HepG2 (cell line): ENCODE measurements around the gene RGL3. TPM values are rescaled to one million over a fixed set of nuclear protein-coding genes. Genes with fewer than 3 reads are reported as not detected.

Source experiments
- BORCS8-MEF2B ChIP-seq: sonication (generic); formaldehyde crosslinking; IDR thresholded peaks from 2 replicates; pipeline ENCODE4 v1.8.0; 2022; ENCODE audit warnings: mild to moderate bottlenecking, missing genetic modification reagents
- CENPX ChIP-seq: sonication (generic); formaldehyde crosslinking; IDR thresholded peaks from 2 replicates; pipeline ENCODE4 v1.9.0; 2021; ENCODE audit warnings: mild to moderate bottlenecking, missing genetic modification reagents, moderate library complexity
- GTF2F1 ChIP-seq: fragments of 150-350 bp; IDR thresholded peaks from 2 replicates; pipeline ENCODE4 v1.6.1; 2014; ENCODE audit warnings: low read length
- NFE2L2 ChIP-seq: fragments of 150-350 bp; IDR thresholded peaks from 2 replicates; pipeline ENCODE4 v1.6.1; 2014; ENCODE audit warnings: low read length
- RFXAP ChIP-seq: sonication (generic); formaldehyde crosslinking; IDR thresholded peaks from 2 replicates; pipeline ENCODE4 v1.4.0; 2020; ENCODE audit warnings: missing genetic modification reagents, borderline replicate concordance
- SNAPC5 ChIP-seq: sonication (generic); formaldehyde crosslinking; IDR thresholded peaks from 2 replicates; pipeline ENCODE4 v1.8.1; 2023; ENCODE audit warnings: mild to moderate bottlenecking, missing genetic modification reagents, borderline replicate concordance
- SOX13 ChIP-seq, 3 experiments: fragments of 450-650 bp in 1 of 3; sonication (generic) in 1 of 3; formaldehyde crosslinking in 1 of 3; IDR thresholded peaks in 2 of 3; conservative IDR thresholded peaks in 1 of 3; 2 replicates each; pipeline versions ENCODE4 v1.5.0 to v1.6.1; 2016 to 2020; ENCODE audit warnings: antibody characterized with exemption in 1 of 3, mild to moderate bottlenecking in 1 of 3, missing compliant biosample characterization in 1 of 3, missing genetic modification reagents in 1 of 3, moderate library complexity in 1 of 3
- SUZ12 ChIP-seq: fragments of 150-350 bp; IDR thresholded peaks from 2 replicates; pipeline ENCODE4 v1.6.1; 2014; ENCODE audit warnings: low read depth, low read length
- TGIF2 ChIP-seq: IDR thresholded peaks from 2 replicates; pipeline ENCODE4 v1.6.1; 2016; ENCODE audit warnings: control low read depth, missing compliant biosample characterization
- ZBTB14 ChIP-seq: sonication (generic); formaldehyde crosslinking; IDR thresholded peaks from 2 replicates; pipeline ENCODE4 v1.4.0; 2020; ENCODE audit warnings: missing genetic modification reagents
- ZFY ChIP-seq: sonication (generic); formaldehyde crosslinking; IDR thresholded peaks from 2 replicates; pipeline ENCODE4 v1.4.0; 2020; ENCODE audit warnings: missing genetic modification reagents
- ZNF205 ChIP-seq: IDR thresholded peaks from 2 replicates; pipeline ENCODE4 v1.6.1; 2018; ENCODE audit warnings: missing biosample characterization, missing genetic modification reagents
- ZNF207 ChIP-seq: fragments of 450-650 bp; IDR thresholded peaks from 2 replicates; pipeline ENCODE4 v1.6.1; 2016; ENCODE audit warnings: antibody characterized with exemption, borderline replicate concordance
- ZNF367 ChIP-seq: sonication (generic); formaldehyde crosslinking; IDR thresholded peaks from 2 replicates; pipeline ENCODE4 v1.4.0; 2020; ENCODE audit warnings: missing genetic modification reagents, borderline replicate concordance
- ZNF501 ChIP-seq: sonication (generic); formaldehyde crosslinking; IDR thresholded peaks from 2 replicates; pipeline ENCODE4 v1.5.1; 2020; ENCODE audit warnings: mild to moderate bottlenecking, moderate library complexity, missing genetic modification reagents
- ZNF777 ChIP-seq: sonication (generic); formaldehyde crosslinking; IDR thresholded peaks from 2 replicates; pipeline ENCODE4 v1.4.0; 2020; ENCODE audit warnings: missing genetic modification reagents
- ZSCAN30 ChIP-seq: sonication (generic); formaldehyde crosslinking; IDR thresholded peaks from 2 replicates; pipeline ENCODE4 v1.5.0; 2020; ENCODE audit warnings: mild to moderate bottlenecking, missing genetic modification reagents
- polyA plus RNA-seq, 8 experiments: library from polyadenylated mRNA; depleted of rRNA in 3 of 8; stranded (reverse) in 7 of 8; unstranded in 1 of 8; fragments of >200 nt; fragmentation: Illumina TruSeq in 4 of 8; extraction: Trizol in 4 of 8; gene quantifications; 2 replicates each; pipeline versions ENCODE4 v1.2.1 to v1.2.3, GENCODE V29; 2011 to 2016; ENCODE audit warnings: low read depth in 4 of 8, missing spikeins in 1 of 8, mixed read lengths in 1 of 8; ENCODE audit not compliant: insufficient read depth in 1 of 8
- total RNA-seq, 5 experiments: library from RNA; depleted of rRNA; stranded (reverse); fragments of >200 nt; fragmentation: Illumina TruSeq; extraction: Trizol; gene quantifications; 2 replicates each; pipeline ENCODE4 v1.2.3, GENCODE V29; 2016; ENCODE audit warnings: low read depth in 1 of 5
- TF ChIP-seq, protein P1 (sequence below): sonication (generic); formaldehyde crosslinking; IDR thresholded peaks from 2 replicates; pipeline ENCODE4 v1.4.0; 2020; ENCODE audit warnings: low read depth, missing genetic modification reagents
- TF ChIP-seq, protein P2 (sequence below): sonication (generic); formaldehyde crosslinking; IDR thresholded peaks from 2 replicates; pipeline ENCODE4 v1.9.0; 2022; ENCODE audit warnings: missing genetic modification reagents, mild to moderate bottlenecking, borderline replicate concordance
- TF ChIP-seq, protein P3 (sequence below): sonication (generic); formaldehyde crosslinking; conservative IDR thresholded peaks from 2 replicates; pipeline ENCODE4 v1.4.0; 2020; ENCODE audit warnings: missing genetic modification reagents

Gene RGL3
- total and polyA plus RNA-seq, 2 of the 13 experiments (the other 11 are each of a cell fraction or from before 2014, with no cell fraction given): 4.2 to 7.6 TPM

DNA sequence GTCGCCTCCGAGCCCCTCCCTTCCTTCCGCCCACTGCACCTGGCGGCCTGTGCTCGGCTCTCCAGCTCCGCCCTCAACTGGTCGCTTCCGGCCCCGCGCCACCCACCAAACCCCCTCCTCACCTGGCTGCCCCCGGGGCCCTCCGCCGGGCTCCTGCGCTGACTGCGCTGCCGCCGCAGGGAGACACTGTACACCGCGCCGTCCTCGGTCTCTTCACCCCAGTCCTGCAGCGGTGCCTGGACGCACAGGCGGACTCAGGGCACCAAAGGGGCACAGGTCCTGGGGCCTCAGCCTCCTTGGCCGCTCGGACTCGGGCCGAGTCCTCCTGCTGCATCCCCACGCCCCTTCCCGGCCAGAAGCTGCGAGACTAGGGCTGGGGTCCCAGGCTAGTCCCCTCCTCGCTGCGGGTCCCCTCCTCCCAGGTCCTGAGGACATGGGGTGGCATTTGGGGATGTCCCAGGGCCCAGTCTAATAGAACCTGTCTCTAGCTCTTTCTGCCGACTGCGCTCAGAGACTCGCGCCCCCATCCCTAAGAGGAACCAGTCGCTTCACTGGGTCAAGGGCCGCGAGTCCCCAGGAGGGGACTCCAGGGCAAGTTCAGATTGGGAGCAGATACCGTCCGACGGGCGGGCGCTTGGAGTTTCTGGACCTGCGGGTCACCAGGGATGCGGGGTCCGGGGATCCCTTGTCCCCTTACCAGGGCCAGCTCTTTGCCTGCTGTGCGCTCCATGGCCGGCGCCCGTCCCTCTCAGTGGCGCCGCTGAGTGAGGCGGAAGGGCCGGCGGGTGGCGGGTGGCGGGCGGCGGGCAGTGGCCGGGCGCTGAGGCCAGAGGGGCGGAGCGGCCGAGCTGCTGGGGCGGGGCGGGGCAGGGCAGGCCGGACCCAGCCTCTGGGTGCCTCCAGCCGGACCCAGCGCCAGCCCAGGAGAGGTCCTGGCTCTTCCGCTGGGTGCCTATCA lies at the start of gene RGL3 (continued):
- no peak for TF ChIP-seq ZBTB14 (CRISPR knock-in tag)
- no peak for TF ChIP-seq ZNF207
- TF ChIP-seq TGIF2 (CRISPR knock-in tag): no peak
- TF ChIP-seq RFXAP: no peak
- TF ChIP-seq SNAPC5 (CRISPR knock-in tag): no peak
- no peak for TF ChIP-seq ZNF205 (CRISPR knock-in tag)
- TF ChIP-seq NFE2L2: no peak
- TF ChIP-seq CENPX (CRISPR knock-in tag): no peak
- no peak for TF ChIP-seq ZNF367
- TF ChIP-seq ZNF501 (CRISPR knock-in tag): peak; percentile 46; the same call in 1 of the 2 replicates
- TF ChIP-seq, protein P1, sequence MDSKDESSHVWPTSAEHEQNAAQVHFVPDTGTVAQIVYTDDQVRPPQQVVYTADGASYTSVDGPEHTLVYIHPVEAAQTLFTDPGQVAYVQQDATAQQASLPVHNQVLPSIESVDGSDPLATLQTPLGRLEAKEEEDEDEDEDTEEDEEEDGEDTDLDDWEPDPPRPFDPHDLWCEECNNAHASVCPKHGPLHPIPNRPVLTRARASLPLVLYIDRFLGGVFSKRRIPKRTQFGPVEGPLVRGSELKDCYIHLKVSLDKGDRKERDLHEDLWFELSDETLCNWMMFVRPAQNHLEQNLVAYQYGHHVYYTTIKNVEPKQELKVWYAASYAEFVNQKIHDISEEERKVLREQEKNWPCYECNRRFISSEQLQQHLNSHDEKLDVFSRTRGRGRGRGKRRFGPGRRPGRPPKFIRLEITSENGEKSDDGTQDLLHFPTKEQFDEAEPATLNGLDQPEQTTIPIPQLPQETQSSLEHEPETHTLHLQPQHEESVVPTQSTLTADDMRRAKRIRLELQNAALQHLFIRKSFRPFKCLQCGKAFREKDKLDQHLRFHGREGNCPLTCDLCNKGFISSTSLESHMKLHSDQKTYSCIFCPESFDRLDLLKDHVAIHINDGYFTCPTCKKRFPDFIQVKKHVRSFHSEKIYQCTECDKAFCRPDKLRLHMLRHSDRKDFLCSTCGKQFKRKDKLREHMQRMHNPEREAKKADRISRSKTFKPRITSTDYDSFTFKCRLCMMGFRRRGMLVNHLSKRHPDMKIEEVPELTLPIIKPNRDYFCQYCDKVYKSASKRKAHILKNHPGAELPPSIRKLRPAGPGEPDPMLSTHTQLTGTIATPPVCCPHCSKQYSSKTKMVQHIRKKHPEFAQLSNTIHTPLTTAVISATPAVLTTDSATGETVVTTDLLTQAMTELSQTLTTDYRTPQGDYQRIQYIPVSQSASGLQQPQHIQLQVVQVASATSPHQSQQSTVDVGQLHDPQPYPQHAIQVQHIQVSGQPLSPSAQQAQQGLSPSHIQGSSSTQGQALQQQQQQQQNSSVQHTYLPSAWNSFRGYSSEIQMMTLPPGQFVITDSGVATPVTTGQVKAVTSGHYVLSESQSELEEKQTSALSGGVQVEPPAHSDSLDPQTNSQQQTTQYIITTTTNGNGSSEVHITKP (CRISPR knock-in tag): no peak
- TF ChIP-seq ZFY (CRISPR knock-in tag): no peak; the same call in 1 of the 2 replicates
- no peak for TF ChIP-seq SUZ12
- no peak for TF ChIP-seq GTF2F1
- TF ChIP-seq, protein P2, sequence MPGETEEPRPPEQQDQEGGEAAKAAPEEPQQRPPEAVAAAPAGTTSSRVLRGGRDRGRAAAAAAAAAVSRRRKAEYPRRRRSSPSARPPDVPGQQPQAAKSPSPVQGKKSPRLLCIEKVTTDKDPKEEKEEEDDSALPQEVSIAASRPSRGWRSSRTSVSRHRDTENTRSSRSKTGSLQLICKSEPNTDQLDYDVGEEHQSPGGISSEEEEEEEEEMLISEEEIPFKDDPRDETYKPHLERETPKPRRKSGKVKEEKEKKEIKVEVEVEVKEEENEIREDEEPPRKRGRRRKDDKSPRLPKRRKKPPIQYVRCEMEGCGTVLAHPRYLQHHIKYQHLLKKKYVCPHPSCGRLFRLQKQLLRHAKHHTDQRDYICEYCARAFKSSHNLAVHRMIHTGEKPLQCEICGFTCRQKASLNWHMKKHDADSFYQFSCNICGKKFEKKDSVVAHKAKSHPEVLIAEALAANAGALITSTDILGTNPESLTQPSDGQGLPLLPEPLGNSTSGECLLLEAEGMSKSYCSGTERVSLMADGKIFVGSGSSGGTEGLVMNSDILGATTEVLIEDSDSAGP (CRISPR knock-in tag): no peak; the same call in 1 of the 2 replicates
- TF ChIP-seq BORCS8-MEF2B (CRISPR knock-in tag): no peak
- TF ChIP-seq, protein P3, sequence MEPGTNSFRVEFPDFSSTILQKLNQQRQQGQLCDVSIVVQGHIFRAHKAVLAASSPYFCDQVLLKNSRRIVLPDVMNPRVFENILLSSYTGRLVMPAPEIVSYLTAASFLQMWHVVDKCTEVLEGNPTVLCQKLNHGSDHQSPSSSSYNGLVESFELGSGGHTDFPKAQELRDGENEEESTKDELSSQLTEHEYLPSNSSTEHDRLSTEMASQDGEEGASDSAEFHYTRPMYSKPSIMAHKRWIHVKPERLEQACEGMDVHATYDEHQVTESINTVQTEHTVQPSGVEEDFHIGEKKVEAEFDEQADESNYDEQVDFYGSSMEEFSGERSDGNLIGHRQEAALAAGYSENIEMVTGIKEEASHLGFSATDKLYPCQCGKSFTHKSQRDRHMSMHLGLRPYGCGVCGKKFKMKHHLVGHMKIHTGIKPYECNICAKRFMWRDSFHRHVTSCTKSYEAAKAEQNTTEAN (CRISPR knock-in tag): no peak
- no peak for TF ChIP-seq SOX13 (IDR thresholded peaks at IDR 0.05)
- no peak for TF ChIP-seq SOX13 (CRISPR knock-in tag; conservative IDR thresholded peaks at IDR 0.05 in 1 of 2, IDR thresholded peaks at IDR 0.05 in 1 of 2)
- TF ChIP-seq ZSCAN30 (CRISPR knock-in tag): no peak
- TF ChIP-seq ZNF777 (CRISPR knock-in tag): peak; percentile 80
